Measurements from ENCODE around the gene TCERG1L. TPM values are rescaled to one million over a fixed set of nuclear protein-coding genes. Genes with fewer than 3 reads are reported as not detected.
"Not testable (repeated sequence)": the region's sequence is repeated elsewhere in the genome, so short reads cannot be mapped to it uniquely, and the experiment has no call there.

TCERG1L gene
- total and polyA plus RNA-seq, 4 donors, result 0.02 to 0.09 (median 0.08) TPM; not detected in 1

- Histone ChIP-seq H3K9ac (ENCODE audit: insufficient read depth in 1 of 2, low read length in 2 of 2) (no peak overlapping the region), H3K27me3 (ENCODE audit: control insufficient read depth in 3 of 3, insufficient read depth in 3 of 3, low read length in 2 of 3) (peaks cover 0 to 10% (median 0%) of the 10 kb centered on the region in 3 donors), H3K4me1 (ENCODE audit: control insufficient read depth in 5 of 5, insufficient read depth in 5 of 5, low read length in 5 of 5) (no peaks in the 10 kb centered on the region), H3K36me3 (ENCODE audit: control insufficient read depth in 4 of 4, insufficient read depth in 4 of 4, low read length in 4 of 4) (no peaks in the 10 kb centered on the region), H3K9me3 (ENCODE audit: control insufficient read depth in 4 of 4, insufficient read depth in 3 of 4, low read length in 3 of 4) (no peaks in the 10 kb centered on the region), H3K27ac (ENCODE audit: low read depth in 1 of 2, low read length in 1 of 2) (no peak overlapping the region), H3K4me3 (no peak overlapping the region)
- DNase-seq, result no peak
- no peak for TF ChIP-seq CTCF (IDR thresholded peaks at IDR 0.05; ENCODE audit: control extremely low read depth, extremely low read depth)
- WGBS, 2 donors, result 82 to 88% methylated on average over 9 of the region's 9 CpGs
- ATAC-seq (ENCODE audit: insufficient read depth, low FRiP score), result no peak
Observed at GRCh38 chr10:131140606-131141005, 170.9 kb downstream of the TCERG1L start.

DNA sequence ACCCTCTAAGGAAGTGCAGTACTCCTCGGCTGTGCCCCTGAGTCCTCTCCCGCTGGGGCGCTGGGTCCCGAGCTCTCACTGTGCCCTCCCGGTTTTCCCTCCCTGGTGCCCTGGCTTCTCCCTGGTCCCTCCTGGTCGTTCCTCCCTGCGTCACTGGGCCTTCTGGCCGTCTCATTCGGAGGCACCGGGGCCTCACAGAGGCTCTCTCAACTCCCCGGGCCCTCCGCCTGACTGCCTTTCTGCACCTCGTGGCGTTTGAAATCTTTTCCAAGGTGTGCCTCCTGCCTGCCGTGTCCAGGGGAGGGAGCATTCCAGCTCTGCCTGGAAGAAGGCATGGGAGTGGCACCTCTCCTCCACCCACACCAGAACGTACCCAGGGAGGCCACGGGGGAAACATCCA, 174.3 kb downstream of the TCERG1L start:
- TF ChIP-seq CTCF (IDR thresholded peaks at IDR 0.05; ENCODE audit: control extremely low read depth, extremely low read depth), result no peak
- WGBS, 2 donors, result 70 to 83% methylated on average over 17 of the region's 17 CpGs
- H3K27me3 ChIP-seq (ENCODE audit: control insufficient read depth in 3 of 3, insufficient read depth in 3 of 3, low read length in 2 of 3), result peaks cover 0 to 5% (median 0%) of the 10 kb centered on the region in 3 donors
- ATAC-seq (ENCODE audit: insufficient read depth, low FRiP score) (no peak), DNase-seq (no peak)
- no peak overlapping the region for H3K27ac ChIP-seq (ENCODE audit: low read depth in 1 of 2, low read length in 1 of 2)
- H3K36me3 ChIP-seq (ENCODE audit: control insufficient read depth in 4 of 4, insufficient read depth in 4 of 4, low read length in 4 of 4), result no peaks in the 10 kb centered on the region
- H3K4me1 ChIP-seq (ENCODE audit: control insufficient read depth in 5 of 5, insufficient read depth in 5 of 5, low read length in 5 of 5), result peaks cover 0 to 5% (median 1%) of the 10 kb centered on the region in 5 donors
- no peak overlapping the region for H3K4me3 ChIP-seq
- no peaks in the 10 kb centered on the region for H3K9me3 ChIP-seq (ENCODE audit: control insufficient read depth in 4 of 4, insufficient read depth in 3 of 4, low read length in 3 of 4)
- no peak overlapping the region for H3K9ac ChIP-seq (ENCODE audit: insufficient read depth in 1 of 2, low read length in 2 of 2)

GRCh38 chr10:131136336-131136735, 175.2 kb downstream of the TCERG1L start:
- H3K9ac ChIP-seq (ENCODE audit: insufficient read depth in 1 of 2, low read length in 2 of 2); H3K4me3 ChIP-seq; H3K27me3 ChIP-seq (ENCODE audit: control insufficient read depth in 3 of 3, insufficient read depth in 3 of 3, low read length in 2 of 3); ATAC-seq (ENCODE audit: insufficient read depth, low FRiP score); H3K27ac ChIP-seq (ENCODE audit: low read depth in 1 of 2, low read length in 1 of 2); H3K36me3 ChIP-seq (ENCODE audit: control insufficient read depth in 4 of 4, insufficient read depth in 4 of 4, low read length in 4 of 4); H3K9me3 ChIP-seq (ENCODE audit: control insufficient read depth in 4 of 4, insufficient read depth in 3 of 4, low read length in 3 of 4); DNase-seq: not testable (repeated sequence)
- 92% methylated on average over 12 of the region's 12 CpGs for WGBS, 2 donors
- H3K4me1 ChIP-seq (ENCODE audit: control insufficient read depth in 5 of 5, insufficient read depth in 5 of 5, low read length in 5 of 5), result peaks cover 0 to 11% (median 2%) of the 10 kb centered on the region in 5 donors

- no peak overlapping the region for H3K27ac ChIP-seq (ENCODE audit: low read depth in 1 of 2, low read length in 1 of 2)
- WGBS, 2 donors, result 74 to 81% methylated on average over 12 of the region's 12 CpGs
- H3K9me3 ChIP-seq (ENCODE audit: control insufficient read depth in 4 of 4, insufficient read depth in 3 of 4, low read length in 3 of 4), result peaks cover 0 to 2% (median 0%) of the 10 kb centered on the region in 4 donors
- no peak for TF ChIP-seq CTCF (IDR thresholded peaks at IDR 0.05; ENCODE audit: control extremely low read depth, extremely low read depth)
- H3K4me1 ChIP-seq (ENCODE audit: control insufficient read depth in 5 of 5, insufficient read depth in 5 of 5, low read length in 5 of 5), result peaks cover 0 to 11% (median 2%) of the 10 kb centered on the region in 5 donors
- ATAC-seq (ENCODE audit: insufficient read depth, low FRiP score) (no peak), DNase-seq (no peak)
- H3K4me3 ChIP-seq, result no peak overlapping the region
- H3K27me3 ChIP-seq (ENCODE audit: control insufficient read depth in 3 of 3, insufficient read depth in 3 of 3, low read length in 2 of 3), result peaks cover 0 to 5% (median 0%) of the 10 kb centered on the region in 3 donors
- no peak overlapping the region for H3K9ac ChIP-seq (ENCODE audit: insufficient read depth in 1 of 2, low read length in 2 of 2)
- H3K36me3 ChIP-seq (ENCODE audit: control insufficient read depth in 4 of 4, insufficient read depth in 4 of 4, low read length in 4 of 4), result no peaks in the 10 kb centered on the region
Observed at GRCh38 chr10:131135716-131136115, 175.8 kb downstream of the TCERG1L start.

Measured in lung (tissue), 12 donors.